GM21576 (cell line): Measurements from ENCODE around the gene NAP1L5.
A peak's percentile ranks its signal among the peaks of the same experiment; 100 is the strongest.

Source experiments
- ATAC-seq: cut with Tn5 transposase; IDR thresholded peaks from one replicate; pipeline ENCODE4 v1.9.1; 2021; ENCODE audit warnings: mild to moderate bottlenecking, moderate library complexity; ENCODE audit not compliant: unreplicated experiment

The NAP1L5 gene, protein sequence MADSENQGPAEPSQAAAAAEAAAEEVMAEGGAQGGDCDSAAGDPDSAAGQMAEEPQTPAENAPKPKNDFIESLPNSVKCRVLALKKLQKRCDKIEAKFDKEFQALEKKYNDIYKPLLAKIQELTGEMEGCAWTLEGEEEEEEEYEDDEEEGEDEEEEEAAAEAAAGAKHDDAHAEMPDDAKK

DNA sequence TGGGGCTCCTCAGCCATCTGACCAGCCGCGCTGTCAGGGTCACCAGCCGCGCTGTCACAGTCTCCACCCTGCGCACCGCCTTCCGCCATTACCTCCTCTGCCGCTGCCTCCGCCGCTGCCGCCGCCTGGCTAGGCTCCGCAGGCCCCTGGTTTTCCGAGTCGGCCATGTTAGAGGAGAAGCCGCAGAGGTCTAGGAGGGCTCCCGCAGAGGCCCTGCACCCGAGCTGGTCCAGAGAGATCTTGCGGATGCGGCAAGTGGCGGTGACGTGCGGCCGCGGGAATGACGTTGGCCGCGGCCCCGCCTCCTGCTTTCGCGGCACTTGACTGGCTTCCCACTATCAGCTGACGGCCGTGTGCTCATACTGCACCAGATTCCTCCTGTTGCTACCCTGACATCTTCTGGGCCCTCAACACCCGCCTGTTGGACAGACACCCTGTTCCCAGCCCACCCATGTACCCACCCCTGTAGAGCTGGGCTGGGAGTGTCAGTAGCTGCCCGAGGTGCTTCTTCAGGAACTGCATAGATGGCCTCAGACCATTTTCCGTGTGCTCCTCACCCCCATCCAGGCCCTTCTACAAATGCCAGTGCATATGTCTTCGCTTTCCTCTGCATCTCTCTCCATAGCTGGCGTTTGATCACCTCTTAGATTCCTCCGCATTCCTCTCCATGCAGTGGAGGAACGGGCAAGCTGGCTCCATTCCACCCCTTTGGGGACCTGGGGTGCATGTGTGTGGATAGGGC, at the start of gene NAP1L5:
NAP1L5 (minus strand) TSS at position 242 of the 742 bp plus-strand sequence; CDS start at position 167, 75 bp downstream.
- ATAC-seq, result peak; percentile 82

DNA sequence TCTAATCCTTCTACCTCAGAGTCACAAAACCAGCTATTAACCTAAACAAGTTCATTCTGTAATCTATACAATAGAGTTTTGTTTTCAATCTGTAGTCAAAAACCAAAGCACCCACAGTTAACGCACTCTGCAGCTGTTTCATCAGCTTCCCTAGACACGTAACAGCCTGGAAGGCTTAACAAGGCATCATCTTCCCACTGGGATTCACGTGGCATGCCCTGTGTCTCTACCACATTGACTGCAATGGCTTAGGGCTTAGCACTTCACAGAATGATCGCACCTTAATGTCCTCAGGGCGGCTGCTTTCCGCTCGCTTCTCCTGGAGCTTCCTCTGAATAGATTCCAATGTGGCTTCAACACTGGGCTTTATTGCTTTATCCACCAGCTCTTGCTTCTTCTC, 49.7 kb upstream of the NAP1L5 start:
- no peak for ATAC-seq

DNA sequence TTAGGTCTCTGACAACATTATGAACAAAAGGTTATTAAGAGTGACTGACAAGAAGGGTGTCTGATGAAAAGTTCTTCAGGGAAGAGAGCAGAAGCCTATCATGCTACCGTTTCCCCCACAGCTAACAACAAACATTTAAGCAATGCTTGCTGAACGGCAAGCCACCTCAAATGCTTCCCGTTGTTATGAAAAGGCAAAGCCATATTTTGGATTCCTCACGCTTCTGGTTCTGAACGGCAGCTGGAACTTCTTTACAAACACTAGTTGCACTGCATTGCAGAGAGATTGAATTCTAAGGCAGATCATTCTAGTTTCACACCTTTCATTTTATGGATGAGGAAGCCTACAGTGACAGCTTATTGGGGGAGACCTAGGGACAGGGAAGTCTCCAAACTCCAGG, 48.6 kb upstream of the NAP1L5 start:
- ATAC-seq, result no peak

DNA sequence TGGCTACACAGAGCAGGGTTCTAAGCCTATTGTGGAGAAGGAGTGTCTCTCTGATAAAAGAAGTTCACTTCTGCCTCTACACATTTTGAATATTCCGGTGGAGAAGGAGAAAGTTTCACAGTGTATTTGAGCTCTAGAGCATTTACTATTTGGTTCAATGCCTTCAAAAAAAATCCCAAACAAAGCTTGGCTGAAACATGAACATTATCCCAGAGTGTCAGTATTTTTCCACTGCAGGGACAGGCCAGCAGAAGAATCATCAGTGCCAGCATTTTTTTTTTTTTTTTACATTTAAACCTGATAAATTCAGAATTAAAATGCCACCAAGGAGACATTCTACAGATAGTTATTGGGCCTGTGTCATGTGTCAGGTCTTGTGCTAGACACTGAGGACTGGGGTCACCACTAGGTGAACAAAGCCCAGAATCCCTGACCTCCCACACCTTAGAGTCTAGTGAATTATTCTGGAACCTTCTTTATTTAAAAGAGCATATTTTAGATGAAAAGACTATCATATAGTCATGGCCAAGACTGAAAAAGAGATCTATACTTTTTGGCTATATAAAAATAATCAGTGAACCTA, 48.0 kb upstream of the NAP1L5 start:
- no peak for ATAC-seq

DNA sequence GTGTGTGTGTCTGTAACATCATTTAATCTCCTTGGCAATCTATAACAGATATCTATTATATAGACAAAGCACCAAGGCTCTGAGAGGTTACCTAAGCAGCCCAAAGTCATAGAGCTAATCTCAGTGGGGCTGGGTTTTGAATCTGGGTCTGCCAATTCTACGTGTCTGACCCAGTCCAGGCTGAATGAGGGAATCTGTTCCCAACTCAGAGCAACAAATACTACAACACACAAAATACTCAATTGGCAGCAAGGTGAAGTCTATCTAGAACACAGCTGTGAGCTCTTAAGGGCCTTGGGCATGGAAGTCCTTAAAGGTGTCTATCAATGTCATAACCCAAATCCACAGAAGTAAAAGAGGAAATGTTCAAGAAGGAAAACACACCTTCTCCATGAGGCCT, 47.5 kb upstream of the NAP1L5 start:
- no peak for ATAC-seq

DNA sequence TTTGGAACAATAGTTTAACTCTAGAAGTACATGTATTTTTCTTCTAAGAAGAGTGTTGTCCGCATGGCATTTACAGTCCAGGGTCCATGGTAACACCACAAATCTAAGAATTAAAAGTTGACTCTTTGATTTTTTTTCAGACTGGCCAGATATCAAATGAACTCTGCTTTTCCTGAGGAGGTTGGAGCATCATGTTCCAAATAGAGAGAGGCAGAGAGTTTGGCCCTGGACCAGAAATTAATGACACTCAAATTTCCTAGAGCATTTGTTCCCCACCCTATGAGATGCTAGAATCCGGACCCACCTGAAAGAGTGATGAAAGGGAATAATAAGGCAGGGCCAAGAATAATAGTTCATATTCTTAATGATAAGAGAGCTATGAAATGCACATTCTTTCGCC, 47.0 kb upstream of the NAP1L5 start:
- no peak for ATAC-seq

DNA sequence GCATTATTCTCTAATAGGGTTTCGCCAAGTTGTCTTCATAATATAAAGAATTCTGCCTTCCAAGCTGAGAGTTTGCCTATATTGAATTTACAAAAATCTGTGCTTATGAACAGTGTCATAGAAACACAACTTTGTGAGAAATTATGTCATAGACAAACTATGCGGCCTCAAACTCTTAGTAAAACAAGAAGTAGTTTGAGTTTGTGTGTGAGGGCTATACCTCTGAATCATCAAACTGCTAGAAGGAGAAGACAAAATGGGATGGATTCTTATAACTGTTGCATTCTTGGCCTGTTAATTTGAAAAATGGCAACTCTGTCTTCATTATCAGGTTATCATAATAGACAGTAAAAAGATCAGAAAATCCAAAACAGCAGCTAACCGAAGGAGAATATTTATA, 46.1 kb upstream of the NAP1L5 start:
- ATAC-seq, result no peak

DNA sequence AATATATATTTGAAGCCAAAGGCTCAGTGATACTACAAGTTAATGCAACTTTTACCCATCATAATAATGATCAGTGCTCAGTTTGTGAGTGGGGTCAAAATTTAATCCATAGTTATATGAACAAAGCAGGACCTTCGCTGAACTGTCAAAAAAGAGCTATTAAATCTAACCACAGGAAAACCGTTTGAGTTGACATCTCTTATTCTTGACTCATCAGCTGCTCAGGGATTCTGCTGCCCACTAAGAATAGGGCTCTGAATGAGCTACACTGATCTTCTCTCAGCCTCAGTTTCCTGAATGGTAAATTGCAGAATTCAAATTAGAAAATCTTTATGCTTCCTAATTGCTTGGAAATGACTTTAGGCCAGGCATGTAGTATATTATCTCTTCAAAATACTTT, 44.9 kb upstream of the NAP1L5 start:
- ATAC-seq, result no peak

DNA sequence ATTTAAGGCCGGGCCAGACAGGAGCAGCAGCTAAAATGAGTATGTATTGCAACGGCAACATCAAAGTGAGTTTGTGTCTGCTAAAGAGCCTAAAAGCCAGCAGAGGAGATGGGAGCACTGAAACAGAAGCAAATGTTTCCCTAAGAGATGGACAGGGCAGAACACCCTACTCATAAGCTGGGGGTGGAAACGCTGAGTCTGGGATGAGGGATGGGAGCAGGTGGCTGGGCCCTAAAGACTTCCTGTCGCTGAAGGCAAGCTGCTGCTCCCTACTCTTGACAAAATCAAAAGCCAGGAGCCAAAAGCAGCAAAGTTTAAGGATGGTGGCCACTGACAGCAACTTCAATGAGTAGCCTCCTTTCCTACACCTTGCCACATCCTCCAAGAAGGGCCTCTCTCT, 40.6 kb upstream of the NAP1L5 start:
- ATAC-seq, result no peak

DNA sequence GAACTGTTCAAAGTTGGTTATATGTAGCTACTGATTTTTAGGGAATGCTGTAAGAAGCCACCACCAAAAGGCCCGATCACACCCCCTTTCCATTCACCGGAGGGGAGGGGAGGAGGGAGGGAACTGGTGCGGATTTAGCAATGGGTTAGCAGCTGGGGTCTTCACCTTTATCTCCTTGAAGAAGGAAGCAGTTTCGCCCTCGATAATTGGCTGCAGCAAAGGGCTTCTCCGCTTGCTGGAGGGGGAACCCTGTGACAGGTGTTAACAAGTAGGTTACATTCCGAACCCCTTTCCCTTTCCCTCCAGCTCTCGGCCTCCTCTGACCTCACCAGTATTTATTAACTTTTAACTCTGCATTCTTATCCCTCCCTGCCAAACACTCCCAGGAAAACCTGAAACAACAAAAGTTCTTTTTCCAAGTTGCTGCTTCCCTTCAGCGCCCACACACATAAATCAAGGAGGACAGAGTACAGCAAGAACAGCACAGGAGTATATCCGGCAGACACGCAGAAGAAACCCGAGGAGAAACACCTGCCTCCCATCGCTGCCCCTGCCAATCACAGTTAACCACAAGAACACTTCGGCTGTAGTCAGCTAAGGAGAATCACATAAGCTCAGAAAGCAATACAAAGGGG, 39.8 kb upstream of the NAP1L5 start:
- peak; percentile 91 for ATAC-seq

DNA sequence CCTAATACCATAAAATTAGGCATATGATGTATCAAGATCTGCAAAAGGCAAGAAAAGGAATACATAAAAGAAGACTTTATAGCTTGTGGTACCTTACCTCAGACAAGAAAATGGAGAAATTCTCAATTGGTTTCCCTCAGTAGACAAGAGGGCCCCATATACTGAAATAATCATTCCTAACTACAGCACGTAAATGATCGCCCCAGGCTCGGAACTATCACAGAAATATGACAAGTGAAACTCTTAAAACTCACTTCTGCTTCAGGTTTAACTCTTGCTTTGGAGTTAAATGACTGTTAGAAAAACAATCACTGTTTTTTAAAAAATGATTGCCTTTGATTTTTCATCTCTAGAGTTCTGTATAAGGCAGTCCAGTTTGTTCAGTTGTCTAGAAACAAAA, 38.6 kb upstream of the NAP1L5 start:
- ATAC-seq, result no peak

DNA sequence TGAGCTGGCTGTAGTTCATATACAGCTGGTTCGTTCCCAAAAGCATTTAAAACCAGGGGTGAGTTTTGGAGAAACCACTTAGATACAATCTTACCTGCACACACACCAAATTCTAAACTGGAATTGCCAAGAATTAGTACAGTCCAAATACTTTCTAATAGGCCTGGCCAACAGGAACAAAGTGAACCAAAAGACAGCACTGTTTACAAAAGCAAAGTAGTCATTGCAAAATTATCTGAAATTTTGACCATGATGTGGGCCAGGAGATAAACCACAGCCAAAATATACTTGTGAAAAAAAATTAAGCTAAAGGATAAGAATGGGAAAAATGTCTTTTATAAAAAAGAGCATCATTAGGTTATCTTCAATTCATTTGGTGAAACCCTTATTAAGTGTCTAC, 37.9 kb upstream of the NAP1L5 start:
- ATAC-seq, result no peak

DNA sequence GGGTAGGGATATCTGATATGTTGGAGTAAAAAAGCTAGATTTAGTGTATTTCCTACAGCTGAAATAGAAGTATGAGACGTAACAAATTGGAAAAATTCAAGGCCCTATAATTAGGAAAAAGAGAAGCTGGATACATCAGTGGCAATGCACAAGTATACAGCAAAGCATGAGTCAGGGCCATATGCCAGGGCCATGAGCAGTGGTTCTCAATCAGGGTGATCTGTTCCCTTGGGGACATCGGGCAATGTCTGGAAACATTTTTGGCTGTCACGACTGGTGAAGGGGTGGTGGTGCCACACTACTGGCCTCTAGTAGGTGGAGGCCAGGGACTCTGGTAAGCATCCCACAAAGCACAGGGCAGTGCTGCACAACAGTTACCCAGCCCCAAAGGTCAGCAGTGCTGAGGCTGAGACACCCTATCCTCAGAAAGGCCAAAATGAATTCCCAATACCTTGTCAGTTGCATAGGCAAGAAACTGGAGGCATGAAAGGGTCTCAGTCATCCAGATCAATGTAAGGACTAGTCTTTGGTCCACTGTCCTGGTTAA, 36.8 kb upstream of the NAP1L5 start:
- no peak for ATAC-seq

DNA sequence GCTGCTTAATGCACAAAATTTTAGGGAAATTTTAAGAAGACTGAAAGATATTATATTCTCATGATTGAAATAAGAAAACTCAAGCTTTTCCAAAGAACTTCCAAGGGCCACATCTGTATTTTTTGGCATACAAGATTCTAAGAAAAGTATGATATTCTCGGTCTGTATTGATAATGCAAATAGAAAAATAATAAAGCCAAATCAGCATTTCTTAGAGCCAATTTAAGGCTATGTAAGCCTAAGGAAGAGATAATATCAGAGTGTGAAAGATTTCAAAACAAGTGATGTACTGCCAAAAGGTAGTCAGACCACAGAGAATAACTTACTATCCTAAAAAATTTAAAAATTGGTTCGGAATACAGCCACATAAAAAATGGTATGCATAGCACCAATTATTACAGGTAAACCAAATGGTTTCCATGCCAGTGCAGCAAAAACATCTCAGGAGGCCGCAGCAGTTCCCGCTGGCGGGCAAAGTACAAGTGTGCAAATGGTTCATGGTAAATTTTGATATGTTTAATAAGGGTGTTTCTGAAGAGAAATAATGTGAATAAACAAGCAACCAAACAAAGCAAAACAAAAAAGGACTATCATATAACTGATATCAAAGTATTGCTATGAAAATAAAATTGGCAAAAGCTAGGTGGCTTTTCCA, 35.2 kb upstream of the NAP1L5 start:
- no peak for ATAC-seq

DNA sequence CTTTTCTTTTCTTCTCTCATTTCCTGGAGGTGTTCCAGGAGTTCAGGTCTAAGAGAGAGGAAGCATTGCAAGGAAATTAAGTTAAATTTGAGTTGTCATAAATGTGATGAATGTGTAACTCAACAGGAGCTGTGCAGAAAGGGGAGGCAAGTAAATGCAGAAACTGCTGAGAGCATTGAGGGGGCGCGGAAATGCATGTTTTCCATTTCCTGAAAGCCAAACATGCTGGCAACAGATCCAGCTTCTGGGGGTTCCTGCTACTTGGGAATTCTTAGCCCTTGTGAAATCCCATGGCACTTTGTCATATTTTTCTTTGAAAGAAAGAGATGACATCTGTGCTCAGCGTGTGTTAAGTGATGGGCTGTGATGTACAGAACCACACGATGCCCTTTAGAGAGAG, 33.8 kb upstream of the NAP1L5 start:
- ATAC-seq, result no peak

DNA sequence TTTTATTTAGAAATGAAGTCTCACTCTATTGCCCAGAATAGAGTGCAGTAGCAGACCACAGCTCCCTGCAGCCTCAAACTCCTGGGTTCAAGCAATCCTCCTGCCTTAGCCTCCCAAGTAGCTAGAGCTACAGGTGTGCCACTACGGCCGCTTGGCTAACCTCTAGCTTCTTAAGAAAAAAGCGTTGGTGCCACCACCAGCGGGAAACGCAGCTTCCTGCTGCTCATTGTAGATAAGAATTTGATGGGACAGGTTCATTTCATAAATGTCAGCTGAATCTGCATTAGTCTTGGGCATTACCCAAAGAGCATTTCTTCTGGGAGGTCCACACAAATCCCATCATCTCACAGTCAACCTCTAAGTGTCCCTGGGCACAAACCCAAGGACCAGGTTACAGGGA, 33.2 kb upstream of the NAP1L5 start:
- ATAC-seq, result no peak

DNA sequence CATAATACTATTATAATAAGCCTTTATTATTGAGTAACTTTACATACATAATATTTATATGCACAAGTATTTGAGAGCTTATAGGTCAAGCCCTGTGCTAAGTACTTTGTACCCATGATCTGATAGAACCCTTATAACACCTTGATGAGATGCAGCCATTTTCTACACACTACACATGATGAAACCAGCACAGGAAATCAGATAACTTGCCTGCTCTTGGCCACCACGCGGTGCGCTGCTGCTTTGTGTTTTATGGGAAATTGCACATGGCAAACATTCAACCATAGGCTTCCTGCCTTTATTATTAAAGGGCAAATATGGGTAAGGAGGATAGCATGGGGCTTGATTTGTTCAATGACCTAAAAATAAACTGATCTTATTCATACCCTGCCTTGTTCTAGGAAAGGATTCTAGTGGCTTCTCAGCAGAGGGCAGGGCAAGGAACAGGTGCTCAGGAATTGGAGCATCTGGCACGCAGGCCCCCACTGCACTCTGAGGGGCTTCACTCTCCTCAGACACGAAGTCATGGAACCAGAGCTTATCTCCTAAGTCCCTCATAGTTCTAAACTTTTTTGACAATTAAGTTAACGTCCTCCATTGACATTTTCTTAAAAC, 31.6 kb upstream of the NAP1L5 start:
- ATAC-seq, result no peak

DNA sequence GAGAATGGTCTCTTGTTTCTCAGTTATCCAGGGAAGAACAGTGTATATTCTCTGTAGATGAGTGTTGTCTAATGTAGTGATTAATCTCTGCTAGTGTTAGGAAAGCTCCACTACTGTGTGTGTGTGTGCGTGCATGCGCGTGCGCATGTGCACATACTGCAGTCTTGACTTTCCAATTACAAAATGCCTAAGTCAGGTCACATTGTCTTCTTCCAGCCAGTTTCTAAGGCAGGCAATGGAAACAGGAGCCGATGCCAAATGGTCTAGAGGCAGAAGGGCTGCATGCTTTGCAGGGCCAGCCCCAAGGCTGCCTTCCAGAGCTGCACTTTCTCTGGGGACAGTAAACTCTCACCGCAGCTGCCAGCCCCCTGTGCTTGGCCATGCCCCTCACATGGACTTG, 30.5 kb upstream of the NAP1L5 start:
- no peak for ATAC-seq

DNA sequence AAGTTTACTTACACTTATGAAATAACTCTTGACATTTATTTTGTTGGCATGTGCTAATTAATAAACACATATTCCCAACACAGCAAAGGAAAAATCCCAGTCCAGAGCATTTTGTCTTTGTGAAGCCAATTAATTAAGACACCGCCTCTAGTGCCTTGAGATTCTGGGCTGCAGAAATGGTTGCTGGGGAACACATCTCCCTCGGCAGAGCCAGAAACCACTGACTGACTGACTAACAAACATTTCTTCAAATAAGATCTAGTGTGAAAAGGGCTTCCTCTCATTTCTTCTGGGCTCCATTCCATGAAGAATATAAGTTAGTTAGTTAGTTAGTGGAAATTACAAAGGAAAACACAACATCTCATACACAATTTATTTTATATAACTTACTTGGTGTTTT, 28.4 kb upstream of the NAP1L5 start:
- ATAC-seq, result no peak

DNA sequence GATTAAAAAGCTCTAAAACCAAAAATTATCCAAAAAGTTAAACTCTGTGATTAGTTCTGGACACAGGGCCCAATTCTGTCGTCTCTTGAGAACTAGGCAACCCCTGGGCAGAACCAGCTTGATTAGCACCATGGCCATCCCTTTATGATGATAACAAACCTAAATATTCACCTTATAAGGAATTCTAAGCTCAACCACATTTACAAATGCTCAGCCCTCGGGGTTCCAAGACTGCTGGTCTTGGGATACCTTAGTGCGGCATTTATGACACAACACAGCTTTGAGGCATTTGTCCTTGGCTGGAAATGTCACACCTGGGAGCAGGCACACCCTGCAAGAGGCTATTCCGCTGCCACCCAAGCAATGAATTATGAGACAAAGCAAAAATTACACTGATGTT, 27.5 kb upstream of the NAP1L5 start:
- ATAC-seq, result no peak

DNA sequence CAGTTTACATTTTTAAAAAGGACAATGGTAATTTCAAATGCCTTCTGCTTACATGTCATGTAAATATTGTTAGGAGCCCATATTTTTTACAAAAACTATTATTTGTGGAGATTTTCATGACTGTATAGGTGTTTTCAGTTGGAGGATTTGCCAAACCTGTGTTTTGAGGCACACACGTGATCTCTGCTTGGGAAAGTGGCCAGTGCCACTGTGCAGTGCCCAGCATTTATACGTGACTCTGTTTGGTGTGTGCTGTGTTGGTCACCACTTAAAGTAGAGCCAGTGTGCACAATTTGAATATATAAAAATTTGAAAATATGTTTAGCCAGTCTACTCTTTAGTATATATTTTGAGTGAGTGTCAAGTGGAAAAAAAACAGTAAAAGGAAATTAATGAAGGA, 26.8 kb upstream of the NAP1L5 start:
- ATAC-seq, result no peak
